Adrenal gland (tissue), 12 donors: ENCODE measurements around the gene GALNTL6. TPM values are rescaled to one million over a fixed set of nuclear protein-coding genes. Genes with fewer than 3 reads are reported as not detected.

Experiments used
- DNase-seq, 7 donors: peaks; one replicate each; pipeline ENCODE4 v3.0.0-alpha.2; 2019 to 2020
- H3K27ac ChIP-seq, 5 donors: fragments of 200-600 bp; sonication (generic) in 4 of 5; 1 replicate in 3 of 5; 2 replicates in 2 of 5; pipeline versions ENCODE4 v1.5.1 to v1.8.0; 2016 to 2020; ENCODE audit warnings: mild to moderate bottlenecking in 1 of 5
- H3K27me3 ChIP-seq: fragments of 200-600 bp; 2 replicates; pipeline ENCODE4 v1.8.0; 2021
- H3K36me3 ChIP-seq, 2 donors: fragments of 200-600 bp; replicated peaks in 1 of 2; 1 replicate in 1 of 2; 2 replicates in 1 of 2; pipeline versions ENCODE4 v1.5.1 to v1.8.0; 2018 to 2022
- H3K4me1 ChIP-seq, 2 donors: fragments of 200-600 bp; replicated peaks in 1 of 2; 1 replicate in 1 of 2; 2 replicates in 1 of 2; pipeline versions ENCODE4 v1.5.1 to v1.8.0; 2018 to 2021
- H3K4me3 ChIP-seq, 4 donors: fragments of 200-600 bp; sonication (generic) in 3 of 4; one replicate each; pipeline ENCODE4 v1.5.1; 2016 to 2018
- H3K9me3 ChIP-seq, 3 donors: fragments of 200-600 bp; sonication (generic) in 1 of 3; replicated peaks in 1 of 3; 1 replicate in 2 of 3; 2 replicates in 1 of 3; pipeline versions ENCODE4 v1.5.1 to v1.8.0; 2016 to 2021
- CTCF ChIP-seq, 6 experiments: fragments of 450-650 bp in 4 of 6; fragments of 200-600 bp in 2 of 6; sonication (generic) in 1 of 6; IDR thresholded peaks; 1 replicate in 5 of 6; 2 replicates in 1 of 6; pipeline versions ENCODE4 v1.5.1 to v1.8.0; 2016 to 2021; ENCODE audit warnings: antibody characterized with exemption in 6 of 6, mild to moderate bottlenecking in 2 of 6, moderate library complexity in 1 of 6
- POLR2A ChIP-seq, 2 donors: fragments of 450-650 bp; IDR thresholded peaks; one replicate each; pipeline ENCODE4 v1.6.1; 2017; ENCODE audit warnings: antibody characterized with exemption in 2 of 2, mild to moderate bottlenecking in 2 of 2, moderate library complexity in 1 of 2
- WGBS, 4 donors: extraction: QIAGEN DNeasy Blood & Tissue Kit in 2 of 4; methylation state at CpG; one replicate each; pipeline versions ENCODE4 v1.1.5 to v1.1.7; 2013 to 2017; 5-methylcytosine and 5-hydroxymethylcytosine counted together
- intact Hi-C, 2 donors: fragments of 100-400 bp; cut with DNase I; formaldehyde crosslinking; loops; one replicate each; pipeline versions ENCODE4 v1.14.1 to v1.15.0; 2022 to 2023
- polyA plus RNA-seq, 3 donors: library from polyadenylated mRNA; stranded (reverse); fragments of 200-250 nt in 2 of 3; fragments of 350-450 nt in 1 of 3; fragmentation: Illumina TruSeq in 1 of 3; extraction: RNeasy Lipid Tissue Mini Kit (QIAGEN cat#74804) in 1 of 3; gene quantifications; one replicate each; pipeline ENCODE4 v1.2.3, GENCODE V29; 2013 to 2014
- total RNA-seq, 9 donors: library from RNA; depleted of rRNA in 4 of 9; stranded (reverse); fragments of >200 nt in 4 of 9; fragments of 120-200 nt in 1 of 9; fragmentation: NEBNext Ultra II Directional in 1 of 9; extraction: Animal tissue kit (Norgen Biotek cat#: 25700) in 1 of 9; gene quantifications; one replicate each; pipeline versions ENCODE4 v1.1.0 to v1.2.4, GENCODE V29; 2013 to 2023
- donor health status: healthy with polysubstance abuse.
- donor health status: Bipolar disorder and iron deficiency.
- donor health status: DM: yes; HTN: yes; CAD: no.
- donor health status: DM: no; HTN: no; CAD: no.
- donor health status: DM: no; HTN: no; CAD: no.
- donor health status: DM: yes; HTN: yes; CAD: no.

Gene GALNTL6
- total and polyA plus RNA-seq, 12 donors: 0.10 to 0.96 (median 0.42) TPM; not detected in 1

GRCh38 chr4:172521680-172522079, 708.5 kb downstream of the GALNTL6 start:
- WGBS, 4 donors: 68 to 79% (median 78%) methylated on average over 1 of the region's 1 CpG
- intact Hi-C loops: no loop called here

GRCh38 chr4:172543249-172543648, 730.0 kb downstream of the GALNTL6 start:
- intact Hi-C loops: no loop called here
- Histone ChIP-seq H3K9me3 (no peaks in the 10 kb centered on the region), H3K4me3 (no peak overlapping the region), H3K36me3 (no peaks in the 10 kb centered on the region), H3K27me3 (no peaks in the 10 kb centered on the region), H3K27ac (no peak overlapping the region), H3K4me1 (no peaks in the 10 kb centered on the region)
- no peak for TF ChIP-seq CTCF (IDR thresholded peaks at IDR 0.05)
- TF ChIP-seq POLR2A (IDR thresholded peaks at IDR 0.05): no peak
- no peak for DNase-seq
- WGBS, 4 donors: 61 to 72% (median 68%) methylated on average over 4 of the region's 4 CpGs

More at GRCh38 chr4:172521680-172522079, 708.5 kb downstream of the GALNTL6 start:
- no peak for TF ChIP-seq CTCF (IDR thresholded peaks at IDR 0.05)
- TF ChIP-seq POLR2A (IDR thresholded peaks at IDR 0.05): no peak
- no peaks in the 10 kb centered on the region for H3K27me3 ChIP-seq
- H3K9me3 ChIP-seq: no peaks in the 10 kb centered on the region
- H3K4me1 ChIP-seq: no peaks in the 10 kb centered on the region
- H3K27ac ChIP-seq: no peak overlapping the region
- no peaks in the 10 kb centered on the region for H3K36me3 ChIP-seq
- H3K4me3 ChIP-seq: no peak overlapping the region
- DNase-seq: no peak

- TF ChIP-seq CTCF (IDR thresholded peaks at IDR 0.05) (no peak), POLR2A (IDR thresholded peaks at IDR 0.05) (no peak)
These were observed 733.6 kb downstream of the GALNTL6 start for GRCh38 chr4:172546782-172547181.

GRCh38 chr4:172547724-172548123, 734.5 kb downstream of the GALNTL6 start:
- Histone ChIP-seq H3K4me3 (no peak overlapping the region), H3K4me1 (no peaks in the 10 kb centered on the region), H3K36me3 (no peaks in the 10 kb centered on the region), H3K27me3 (no peaks in the 10 kb centered on the region), H3K9me3 (no peaks in the 10 kb centered on the region), H3K27ac (no peak overlapping the region)
- no peak for DNase-seq
- intact Hi-C loops: no loop called here
- 43 to 57% (median 54%) methylated on average over 3 of the region's 3 CpGs for WGBS, 4 donors
- no peak for TF ChIP-seq POLR2A (IDR thresholded peaks at IDR 0.05)
- no peak for TF ChIP-seq CTCF (IDR thresholded peaks at IDR 0.05)

More at GRCh38 chr4:172546782-172547181, 733.6 kb downstream of the GALNTL6 start:
- no peak for DNase-seq
- intact Hi-C loops: no loop called here
- Histone ChIP-seq H3K27ac (no peak overlapping the region), H3K27me3 (no peaks in the 10 kb centered on the region), H3K36me3 (no peaks in the 10 kb centered on the region), H3K9me3 (no peaks in the 10 kb centered on the region), H3K4me1 (no peaks in the 10 kb centered on the region), H3K4me3 (no peak overlapping the region)
- 66 to 73% (median 70%) methylated on average over 7 of the region's 7 CpGs for WGBS, 4 donors
